ENCODE measurements around the gene AFAP1L2.

The AFAP1L2 gene

GRCh38 chr10:114291076-114291475 is 113.2 kb downstream of the AFAP1L2 start:
- H3K4me3 ChIP-seq (ENCODE audit: low read depth, low read length) = no peak overlapping the region

GRCh38 chr10:114290038-114290437 is 114.3 kb downstream of the AFAP1L2 start:
- Histone ChIP-seq H3K27ac (ENCODE audit: low read depth, low read length) (no peak overlapping the region), H3K36me3 (ENCODE audit: insufficient read depth, low read length) (no peaks in the 10 kb centered on the region), H2AFZ (ENCODE audit: low read length, unreplicated experiment) (no peak overlapping the region), H3K79me2 (ENCODE audit: control insufficient read depth, insufficient read depth, low read length, unreplicated experiment) (no peaks in the 10 kb centered on the region), H3K27me3 (ENCODE audit: insufficient read depth, low read length) (0 out of 2 replicates have a peak, but pooled peaks cover 4% of the 10 kb centered on the region), H3K4me3 (ENCODE audit: low read depth, low read length) (no peak overlapping the region), H3K4me1 (ENCODE audit: control insufficient read depth, insufficient read depth, low read length, unreplicated experiment) (no peaks in the 10 kb centered on the region)

More at GRCh38 chr10:114291076-114291475, 113.2 kb downstream of the AFAP1L2 start:
- no peak overlapping the region for H2AFZ ChIP-seq (ENCODE audit: low read length, unreplicated experiment)
- no peaks in the 10 kb centered on the region for H3K79me2 ChIP-seq (ENCODE audit: control insufficient read depth, insufficient read depth, low read length, unreplicated experiment)
- no peaks in the 10 kb centered on the region for H3K4me1 ChIP-seq (ENCODE audit: control insufficient read depth, insufficient read depth, low read length, unreplicated experiment)
- H3K27me3 ChIP-seq (ENCODE audit: insufficient read depth, low read length) = 0 out of 2 replicates have a peak, but pooled peaks cover 4% of the 10 kb centered on the region
- no peak overlapping the region for H3K27ac ChIP-seq (ENCODE audit: low read depth, low read length)
- H3K36me3 ChIP-seq (ENCODE audit: insufficient read depth, low read length) = 0 out of 2 replicates have a peak, but pooled peaks cover 4% of the 10 kb centered on the region

- H3K79me2 ChIP-seq (ENCODE audit: control insufficient read depth, insufficient read depth, low read length, unreplicated experiment) = no peaks in the 10 kb centered on the region
- no peak overlapping the region for H3K27ac ChIP-seq (ENCODE audit: low read depth, low read length)
- H3K27me3 ChIP-seq (ENCODE audit: insufficient read depth, low read length) = 0 out of 2 replicates have a peak, but pooled peaks cover 4% of the 10 kb centered on the region
- no peak overlapping the region for H3K4me3 ChIP-seq (ENCODE audit: low read depth, low read length)
- H3K4me1 ChIP-seq (ENCODE audit: control insufficient read depth, insufficient read depth, low read length, unreplicated experiment) = no peaks in the 10 kb centered on the region
- H3K36me3 ChIP-seq (ENCODE audit: insufficient read depth, low read length) = no peaks in the 10 kb centered on the region
- no peak overlapping the region for H2AFZ ChIP-seq (ENCODE audit: low read length, unreplicated experiment)
These were observed 115.2 kb downstream of the AFAP1L2 start for GRCh38 chr10:114289096-114289436.

GRCh38 chr10:114288424-114289095 is 115.7 kb downstream of the AFAP1L2 start:
- Histone ChIP-seq H3K4me1 (ENCODE audit: control insufficient read depth, insufficient read depth, low read length, unreplicated experiment) (no peaks in the 10 kb centered on the region), H3K27me3 (ENCODE audit: insufficient read depth, low read length) (0 out of 2 replicates have a peak, but pooled peaks cover 4% of the 10 kb centered on the region), H2AFZ (ENCODE audit: low read length, unreplicated experiment) (no peak overlapping the region), H3K27ac (ENCODE audit: low read depth, low read length) (no peak overlapping the region), H3K79me2 (ENCODE audit: control insufficient read depth, insufficient read depth, low read length, unreplicated experiment) (no peaks in the 10 kb centered on the region), H3K4me3 (ENCODE audit: low read depth, low read length) (no peak overlapping the region), H3K36me3 (ENCODE audit: insufficient read depth, low read length) (no peaks in the 10 kb centered on the region)

GRCh38 chr10:114286921-114287320 is 117.4 kb downstream of the AFAP1L2 start:
- H3K36me3 ChIP-seq (ENCODE audit: insufficient read depth, low read length) = no peaks in the 10 kb centered on the region
- H3K4me3 ChIP-seq (ENCODE audit: low read depth, low read length) = no peak overlapping the region
- no peak overlapping the region for H3K27ac ChIP-seq (ENCODE audit: low read depth, low read length)
- no peak overlapping the region for H2AFZ ChIP-seq (ENCODE audit: low read length, unreplicated experiment)
- no peaks in the 10 kb centered on the region for H3K4me1 ChIP-seq (ENCODE audit: control insufficient read depth, insufficient read depth, low read length, unreplicated experiment)
- no peaks in the 10 kb centered on the region for H3K79me2 ChIP-seq (ENCODE audit: control insufficient read depth, insufficient read depth, low read length, unreplicated experiment)
- 0 out of 2 replicates have a peak, but pooled peaks cover 4% of the 10 kb centered on the region for H3K27me3 ChIP-seq (ENCODE audit: insufficient read depth, low read length)

- Histone ChIP-seq H3K27ac (ENCODE audit: low read depth, low read length) (no peak overlapping the region), H3K36me3 (ENCODE audit: insufficient read depth, low read length) (no peaks in the 10 kb centered on the region), H3K79me2 (ENCODE audit: control insufficient read depth, insufficient read depth, low read length, unreplicated experiment) (no peaks in the 10 kb centered on the region), H2AFZ (ENCODE audit: low read length, unreplicated experiment) (no peak overlapping the region), H3K4me1 (ENCODE audit: control insufficient read depth, insufficient read depth, low read length, unreplicated experiment) (no peaks in the 10 kb centered on the region), H3K27me3 (ENCODE audit: insufficient read depth, low read length) (0 out of 2 replicates have a peak, but pooled peaks cover 4% of the 10 kb centered on the region), H3K4me3 (ENCODE audit: low read depth, low read length) (no peak overlapping the region)
These were observed 118.3 kb downstream of the AFAP1L2 start for GRCh38 chr10:114285961-114286441.

GRCh38 chr10:114284346-114285071 is 119.8 kb downstream of the AFAP1L2 start:
- no peak overlapping the region for H3K27ac ChIP-seq (ENCODE audit: low read depth, low read length)
- no peak overlapping the region for H3K4me3 ChIP-seq (ENCODE audit: low read depth, low read length)
- no peaks in the 10 kb centered on the region for H3K36me3 ChIP-seq (ENCODE audit: insufficient read depth, low read length)
- 0 out of 2 replicates have a peak, but pooled peaks cover 4% of the 10 kb centered on the region for H3K27me3 ChIP-seq (ENCODE audit: insufficient read depth, low read length)
- H3K4me1 ChIP-seq (ENCODE audit: control insufficient read depth, insufficient read depth, low read length, unreplicated experiment) = no peaks in the 10 kb centered on the region
- no peaks in the 10 kb centered on the region for H3K79me2 ChIP-seq (ENCODE audit: control insufficient read depth, insufficient read depth, low read length, unreplicated experiment)
- no peak overlapping the region for H2AFZ ChIP-seq (ENCODE audit: low read length, unreplicated experiment)

- Histone ChIP-seq H3K27me3 (ENCODE audit: insufficient read depth, low read length) (0 out of 2 replicates have a peak, but pooled peaks cover 4% of the 10 kb centered on the region), H2AFZ (ENCODE audit: low read length, unreplicated experiment) (no peak overlapping the region), H3K27ac (ENCODE audit: low read depth, low read length) (no peak overlapping the region), H3K4me1 (ENCODE audit: control insufficient read depth, insufficient read depth, low read length, unreplicated experiment) (no peaks in the 10 kb centered on the region), H3K79me2 (ENCODE audit: control insufficient read depth, insufficient read depth, low read length, unreplicated experiment) (no peaks in the 10 kb centered on the region), H3K4me3 (ENCODE audit: low read depth, low read length) (no peak overlapping the region), H3K36me3 (ENCODE audit: insufficient read depth, low read length) (no peaks in the 10 kb centered on the region)
These were observed 120.6 kb downstream of the AFAP1L2 start for GRCh38 chr10:114283535-114284234.

GRCh38 chr10:114283091-114283490 is 121.2 kb downstream of the AFAP1L2 start:
- no peak overlapping the region for H3K27ac ChIP-seq (ENCODE audit: low read depth, low read length)
- H3K27me3 ChIP-seq (ENCODE audit: insufficient read depth, low read length) = 0 out of 2 replicates have a peak, but pooled peaks cover 4% of the 10 kb centered on the region
- H3K4me3 ChIP-seq (ENCODE audit: low read depth, low read length) = no peak overlapping the region
- no peak overlapping the region for H2AFZ ChIP-seq (ENCODE audit: low read length, unreplicated experiment)
- no peaks in the 10 kb centered on the region for H3K36me3 ChIP-seq (ENCODE audit: insufficient read depth, low read length)
- H3K79me2 ChIP-seq (ENCODE audit: control insufficient read depth, insufficient read depth, low read length, unreplicated experiment) = no peaks in the 10 kb centered on the region
- no peaks in the 10 kb centered on the region for H3K4me1 ChIP-seq (ENCODE audit: control insufficient read depth, insufficient read depth, low read length, unreplicated experiment)

GRCh38 chr10:114282526-114282925 is 121.8 kb downstream of the AFAP1L2 start:
- Histone ChIP-seq H3K27ac (ENCODE audit: low read depth, low read length) (no peak overlapping the region), H3K4me3 (ENCODE audit: low read depth, low read length) (no peak overlapping the region), H3K36me3 (ENCODE audit: insufficient read depth, low read length) (no peaks in the 10 kb centered on the region), H3K27me3 (ENCODE audit: insufficient read depth, low read length) (0 out of 2 replicates have a peak, but pooled peaks cover 4% of the 10 kb centered on the region), H3K4me1 (ENCODE audit: control insufficient read depth, insufficient read depth, low read length, unreplicated experiment) (no peaks in the 10 kb centered on the region), H3K79me2 (ENCODE audit: control insufficient read depth, insufficient read depth, low read length, unreplicated experiment) (no peaks in the 10 kb centered on the region), H2AFZ (ENCODE audit: low read length, unreplicated experiment) (no peak overlapping the region)

Measured in ACC112 (cell line).